Osteoblast (primary cell): ENCODE results near the gene PARVA. TPM values are rescaled to one million over a fixed set of nuclear protein-coding genes. Genes with fewer than 3 reads are reported as not detected.

Experiments used
- DNase-seq: peaks from one replicate; pipeline ENCODE4 v3.0.0; 2011; ENCODE audit warnings: low spot score, mixed read lengths; ENCODE audit not compliant: insufficient read length; ENCODE audit errors: missing footprints
- H2AFZ ChIP-seq: 2 replicates; pipeline ENCODE4 v1.6.0; 2011; ENCODE audit warnings: mild to moderate bottlenecking, low read length
- H3K27ac ChIP-seq: 2 replicates; pipeline ENCODE4 v1.5.1; 2011; ENCODE audit warnings: mild to moderate bottlenecking, low read depth, low read length, moderate library complexity
- H3K27me3 ChIP-seq: 2 replicates; pipeline ENCODE4 v1.6.0; 2012; ENCODE audit warnings: mild to moderate bottlenecking, control low read depth, inconsistent platforms, low read length, moderate library complexity; ENCODE audit not compliant: insufficient read depth
- H3K36me3 ChIP-seq: 2 replicates; pipeline ENCODE4 v1.5.1; 2011; ENCODE audit warnings: mild to moderate bottlenecking, low read length, control low read depth, moderate library complexity; ENCODE audit not compliant: insufficient read depth
- H3K4me1 ChIP-seq: 2 replicates; pipeline ENCODE4 v1.5.1; 2011; ENCODE audit warnings: mild to moderate bottlenecking, low read length, control low read depth, moderate library complexity; ENCODE audit not compliant: insufficient read depth
- H3K4me2 ChIP-seq: 2 replicates; pipeline ENCODE4 v1.6.0; 2011; ENCODE audit warnings: mild to moderate bottlenecking, low read length; ENCODE audit not compliant: insufficient read depth
- H3K4me3 ChIP-seq: fragments of 200-600 bp; sonication (generic); 3 replicates; pipeline ENCODE4 v1.5.1; 2012; ENCODE audit warnings: mild to moderate bottlenecking, low read length, inconsistent platforms; ENCODE audit not compliant: insufficient read depth
- H3K79me2 ChIP-seq: 2 replicates; pipeline ENCODE4 v1.6.0; 2012; ENCODE audit warnings: mild to moderate bottlenecking, low read length, control low read depth, inconsistent platforms; ENCODE audit not compliant: insufficient read depth
- H3K9me3 ChIP-seq: 2 replicates; pipeline ENCODE4 v1.5.1; 2011; ENCODE audit warnings: low read depth, low read length, control low read depth
- H4K20me1 ChIP-seq: 2 replicates; pipeline ENCODE4 v1.6.0; 2012; ENCODE audit warnings: mild to moderate bottlenecking, low read length, control low read depth; ENCODE audit not compliant: insufficient read depth
- CTCF ChIP-seq: IDR thresholded peaks from 2 replicates; pipeline ENCODE4 v1.5.1; 2011; ENCODE audit warnings: mild to moderate bottlenecking, low read depth, low read length, moderate library complexity; ENCODE audit errors: extremely low read depth
- total RNA-seq: library from RNA; depleted of rRNA; stranded (reverse); fragments of >200 nt; gene quantifications from 2 replicates; pipeline ENCODE4 v1.2.3, GENCODE V29; 2012

PARVA gene
- total RNA-seq, 1 donor: 74.9 TPM

GRCh38 chr11:12389676-12390657 lies 12.6 kb downstream of the PARVA start:
- Histone ChIP-seq H3K36me3 (peaks cover 15% of the 10 kb centered on the region), H3K79me2 (peaks cover 97% of the 10 kb centered on the region), H3K27ac (no peak overlapping the region), H3K27me3 (no peaks in the 10 kb centered on the region), H4K20me1 (peaks cover 78% of the 10 kb centered on the region), H2AFZ (no peak overlapping the region), H3K4me2 (peak overlapping the region; percentile 13), H3K9me3 (no peaks in the 10 kb centered on the region), H3K4me3 (no peak overlapping the region), H3K4me1 (peaks cover 12% of the 10 kb centered on the region)
- TF ChIP-seq CTCF: no peak
- DNase-seq: no peak

- peaks cover 78% of the 10 kb centered on the region for H4K20me1 ChIP-seq
- no peak overlapping the region for H2AFZ ChIP-seq
- no peaks in the 10 kb centered on the region for H3K9me3 ChIP-seq
- H3K36me3 ChIP-seq: peaks cover 15% of the 10 kb centered on the region
- no peak overlapping the region for H3K4me2 ChIP-seq
- H3K27me3 ChIP-seq: no peaks in the 10 kb centered on the region
- no peak overlapping the region for H3K27ac ChIP-seq
- peaks cover 97% of the 10 kb centered on the region for H3K79me2 ChIP-seq
- TF ChIP-seq CTCF: no peak
- no peak for DNase-seq
- H3K4me1 ChIP-seq: peaks cover 12% of the 10 kb centered on the region
- H3K4me3 ChIP-seq: no peak overlapping the region
These were observed 13.3 kb downstream of the PARVA start for GRCh38 chr11:12390687-12391110.

DNA sequence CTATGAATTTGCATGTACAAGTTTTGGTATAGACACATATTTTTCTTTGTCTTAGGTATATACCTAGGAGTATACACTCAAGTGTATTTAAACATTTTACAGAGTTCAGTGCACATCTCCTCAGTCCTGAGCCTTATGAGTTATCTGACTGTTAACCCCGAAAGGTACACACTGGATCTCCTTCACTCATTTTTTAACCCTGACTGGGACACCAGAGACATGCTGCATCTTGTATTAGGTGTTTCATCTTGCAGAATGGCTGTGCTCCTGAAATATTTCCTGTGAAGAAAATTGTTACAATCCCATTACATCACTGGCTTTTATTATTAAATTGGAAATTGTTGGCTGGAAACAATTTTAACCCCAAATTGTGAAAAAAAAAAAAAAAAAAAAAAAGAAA lies 15.3 kb downstream of the PARVA start:
- no peak overlapping the region for H3K27ac ChIP-seq
- H3K4me2 ChIP-seq: no peak overlapping the region
- peaks cover 15% of the 10 kb centered on the region for H3K36me3 ChIP-seq
- no peak overlapping the region for H2AFZ ChIP-seq
- H3K9me3 ChIP-seq: no peaks in the 10 kb centered on the region
- DNase-seq: no peak
- no peak for TF ChIP-seq CTCF
- H3K4me1 ChIP-seq: peaks cover 19% of the 10 kb centered on the region
- H3K4me3 ChIP-seq: no peak overlapping the region
- peaks cover 96% of the 10 kb centered on the region for H3K79me2 ChIP-seq
- H4K20me1 ChIP-seq: peaks cover 62% of the 10 kb centered on the region
- no peaks in the 10 kb centered on the region for H3K27me3 ChIP-seq

DNA sequence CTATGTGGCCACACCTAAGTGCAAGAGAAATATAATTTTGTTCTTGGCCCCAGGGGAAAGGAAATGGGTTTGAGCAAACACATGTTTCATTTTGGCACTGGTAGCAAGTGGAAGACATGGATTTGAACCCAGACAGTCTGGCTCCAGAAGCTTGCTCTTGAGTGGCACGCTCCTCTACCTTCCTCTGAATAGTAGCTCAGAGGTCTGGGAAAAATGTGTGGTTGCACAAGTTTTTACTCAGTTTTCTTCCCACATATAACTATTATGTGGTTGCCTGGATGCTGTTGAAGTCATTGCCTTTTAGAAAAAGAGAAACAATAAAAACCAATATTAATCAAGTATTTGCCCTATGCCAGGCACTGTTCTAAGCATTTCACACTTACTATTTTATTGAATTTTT lies 16.3 kb downstream of the PARVA start:
- Histone ChIP-seq H3K4me2 (no peak overlapping the region), H2AFZ (no peak overlapping the region), H3K9me3 (no peaks in the 10 kb centered on the region), H3K27me3 (no peaks in the 10 kb centered on the region), H3K36me3 (peaks cover 16% of the 10 kb centered on the region), H3K27ac (peak overlapping the region; percentile 62), H4K20me1 (peaks cover 62% of the 10 kb centered on the region), H3K4me3 (no peak overlapping the region), H3K79me2 (peaks cover 98% of the 10 kb centered on the region), H3K4me1 (peaks cover 27% of the 10 kb centered on the region)
- TF ChIP-seq CTCF: no peak
- no peak for DNase-seq
